HL-60 (cell line): ENCODE results near the gene SHF.

Experiments used
- DNase-seq, 2 experiments: peaks; one replicate each; pipeline ENCODE4 v3.0.0-alpha.2; 2010 to 2020; ENCODE audit warnings: low read depth in 1 of 2, low spot score in 1 of 2
- H3K27ac ChIP-seq: fragments of 250-450 bp; sonication (Bioruptor Pico); replicated peaks from 2 replicates; pipeline ENCODE4 v1.5.1; 2020; ENCODE audit warnings: mild to moderate bottlenecking, moderate library complexity
- H3K27me3 ChIP-seq: fragments of 250-450 bp; sonication (Bioruptor Pico); 2 replicates; pipeline ENCODE4 v1.5.1; 2021; ENCODE audit warnings: mild to moderate bottlenecking, moderate library complexity; ENCODE audit not compliant: insufficient read depth, poor library complexity, severe bottlenecking
- H3K4me3 ChIP-seq: replicated peaks from 2 replicates; pipeline ENCODE4 v1.5.1; 2011; ENCODE audit warnings: mild to moderate bottlenecking, control low read depth, low read length; ENCODE audit not compliant: insufficient read depth
- GABPA ChIP-seq: IDR thresholded peaks from 2 replicates; pipeline ENCODE4 v1.6.1; 2012; ENCODE audit warnings: low read depth
- POLR2AphosphoS5 ChIP-seq: IDR thresholded peaks from 2 replicates; pipeline ENCODE4 v1.6.1; 2012; ENCODE audit warnings: low read depth
- SPI1 ChIP-seq: IDR thresholded peaks from 2 replicates; pipeline ENCODE4 v1.6.1; 2012; ENCODE audit warnings: low read depth, mild to moderate bottlenecking, borderline replicate concordance
- TF ChIP-seq, protein P1 (sequence below): IDR thresholded peaks from one replicate; pipeline ENCODE4 v1.5.1; 2011; ENCODE audit warnings: low read length, control low read depth, inconsistent platforms; ENCODE audit not compliant: insufficient read depth
- TF ChIP-seq, protein P2 (sequence below): IDR thresholded peaks from 2 replicates; pipeline ENCODE4 v1.6.1; 2012; ENCODE audit warnings: low read depth; ENCODE audit not compliant: insufficient replicate concordance

SHF gene

DNA sequence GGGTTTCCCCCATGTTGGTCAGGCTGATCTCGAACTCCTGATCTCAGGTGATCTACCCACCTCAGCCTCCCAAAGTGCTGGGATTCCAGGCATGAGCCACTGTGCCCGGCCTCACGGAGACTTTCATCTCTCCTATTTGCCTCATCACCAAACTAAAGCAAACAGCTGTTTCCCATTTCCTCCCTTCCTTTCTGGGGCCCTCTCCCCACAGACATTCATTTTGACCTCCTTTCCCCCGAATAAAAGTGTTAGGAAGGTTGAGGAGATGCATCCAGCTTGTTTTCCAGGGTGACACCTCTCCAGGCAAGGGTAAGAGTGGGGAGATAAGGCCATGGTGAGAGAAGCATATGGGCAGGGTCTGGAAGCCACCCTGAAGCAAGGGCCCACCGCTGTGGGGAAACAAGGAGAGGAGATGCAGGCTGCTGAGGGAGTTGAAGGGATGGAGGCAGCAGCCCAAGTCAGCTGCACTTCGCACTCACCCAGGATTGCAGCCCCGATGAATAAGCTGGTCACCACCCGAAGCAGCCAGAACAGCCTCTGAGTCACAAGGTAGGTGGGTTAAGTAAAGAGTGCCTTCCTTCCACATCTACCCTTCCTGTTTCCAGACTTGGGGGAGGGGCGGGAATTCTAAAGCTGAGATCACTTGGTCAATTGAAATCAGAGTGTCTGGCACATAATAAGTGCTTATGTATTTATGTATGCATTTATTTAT is 65.9 kb downstream of the SHF start:
- H3K4me3 ChIP-seq = no peak overlapping the region
- TF ChIP-seq, protein P1, sequence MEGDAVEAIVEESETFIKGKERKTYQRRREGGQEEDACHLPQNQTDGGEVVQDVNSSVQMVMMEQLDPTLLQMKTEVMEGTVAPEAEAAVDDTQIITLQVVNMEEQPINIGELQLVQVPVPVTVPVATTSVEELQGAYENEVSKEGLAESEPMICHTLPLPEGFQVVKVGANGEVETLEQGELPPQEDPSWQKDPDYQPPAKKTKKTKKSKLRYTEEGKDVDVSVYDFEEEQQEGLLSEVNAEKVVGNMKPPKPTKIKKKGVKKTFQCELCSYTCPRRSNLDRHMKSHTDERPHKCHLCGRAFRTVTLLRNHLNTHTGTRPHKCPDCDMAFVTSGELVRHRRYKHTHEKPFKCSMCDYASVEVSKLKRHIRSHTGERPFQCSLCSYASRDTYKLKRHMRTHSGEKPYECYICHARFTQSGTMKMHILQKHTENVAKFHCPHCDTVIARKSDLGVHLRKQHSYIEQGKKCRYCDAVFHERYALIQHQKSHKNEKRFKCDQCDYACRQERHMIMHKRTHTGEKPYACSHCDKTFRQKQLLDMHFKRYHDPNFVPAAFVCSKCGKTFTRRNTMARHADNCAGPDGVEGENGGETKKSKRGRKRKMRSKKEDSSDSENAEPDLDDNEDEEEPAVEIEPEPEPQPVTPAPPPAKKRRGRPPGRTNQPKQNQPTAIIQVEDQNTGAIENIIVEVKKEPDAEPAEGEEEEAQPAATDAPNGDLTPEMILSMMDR = no peak
- TF ChIP-seq SPI1 = no peak
- TF ChIP-seq, protein P2, sequence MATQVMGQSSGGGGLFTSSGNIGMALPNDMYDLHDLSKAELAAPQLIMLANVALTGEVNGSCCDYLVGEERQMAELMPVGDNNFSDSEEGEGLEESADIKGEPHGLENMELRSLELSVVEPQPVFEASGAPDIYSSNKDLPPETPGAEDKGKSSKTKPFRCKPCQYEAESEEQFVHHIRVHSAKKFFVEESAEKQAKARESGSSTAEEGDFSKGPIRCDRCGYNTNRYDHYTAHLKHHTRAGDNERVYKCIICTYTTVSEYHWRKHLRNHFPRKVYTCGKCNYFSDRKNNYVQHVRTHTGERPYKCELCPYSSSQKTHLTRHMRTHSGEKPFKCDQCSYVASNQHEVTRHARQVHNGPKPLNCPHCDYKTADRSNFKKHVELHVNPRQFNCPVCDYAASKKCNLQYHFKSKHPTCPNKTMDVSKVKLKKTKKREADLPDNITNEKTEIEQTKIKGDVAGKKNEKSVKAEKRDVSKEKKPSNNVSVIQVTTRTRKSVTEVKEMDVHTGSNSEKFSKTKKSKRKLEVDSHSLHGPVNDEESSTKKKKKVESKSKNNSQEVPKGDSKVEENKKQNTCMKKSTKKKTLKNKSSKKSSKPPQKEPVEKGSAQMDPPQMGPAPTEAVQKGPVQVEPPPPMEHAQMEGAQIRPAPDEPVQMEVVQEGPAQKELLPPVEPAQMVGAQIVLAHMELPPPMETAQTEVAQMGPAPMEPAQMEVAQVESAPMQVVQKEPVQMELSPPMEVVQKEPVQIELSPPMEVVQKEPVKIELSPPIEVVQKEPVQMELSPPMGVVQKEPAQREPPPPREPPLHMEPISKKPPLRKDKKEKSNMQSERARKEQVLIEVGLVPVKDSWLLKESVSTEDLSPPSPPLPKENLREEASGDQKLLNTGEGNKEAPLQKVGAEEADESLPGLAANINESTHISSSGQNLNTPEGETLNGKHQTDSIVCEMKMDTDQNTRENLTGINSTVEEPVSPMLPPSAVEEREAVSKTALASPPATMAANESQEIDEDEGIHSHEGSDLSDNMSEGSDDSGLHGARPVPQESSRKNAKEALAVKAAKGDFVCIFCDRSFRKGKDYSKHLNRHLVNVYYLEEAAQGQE = no peak
- no peak for TF ChIP-seq POLR2AphosphoS5
- TF ChIP-seq GABPA = no peak
- peaks cover 29% of the 10 kb centered on the region for H3K27me3 ChIP-seq
- DNase-seq = no peak
- H3K27ac ChIP-seq = no peak overlapping the region

DNA sequence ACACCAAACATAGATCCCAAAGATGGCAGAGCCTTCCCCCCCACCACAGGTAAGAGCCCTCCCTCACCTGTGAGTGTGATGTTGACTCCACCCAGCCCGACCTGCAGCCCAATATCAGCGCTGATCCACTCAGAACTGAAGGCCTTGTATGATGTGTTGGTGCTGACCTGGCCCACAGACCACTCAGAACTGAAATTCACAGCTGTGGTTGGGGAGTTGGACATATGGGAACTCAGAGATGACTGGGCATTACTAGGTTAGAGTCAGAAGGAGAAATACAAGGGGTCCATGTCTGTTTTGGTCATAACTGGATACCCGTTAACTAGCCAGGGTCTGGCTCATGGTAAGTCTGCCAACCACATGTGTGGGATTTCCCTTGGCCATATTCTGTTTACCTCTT is 66.7 kb downstream of the SHF start:
- H3K27me3 ChIP-seq = peaks cover 36% of the 10 kb centered on the region
- no peak for DNase-seq
- TF ChIP-seq, protein P1 = no peak
- TF ChIP-seq SPI1 = no peak
- no peak for TF ChIP-seq GABPA
- no peak for TF ChIP-seq POLR2AphosphoS5
- TF ChIP-seq, protein P2 = no peak
- no peak overlapping the region for H3K27ac ChIP-seq
- no peak overlapping the region for H3K4me3 ChIP-seq

DNA sequence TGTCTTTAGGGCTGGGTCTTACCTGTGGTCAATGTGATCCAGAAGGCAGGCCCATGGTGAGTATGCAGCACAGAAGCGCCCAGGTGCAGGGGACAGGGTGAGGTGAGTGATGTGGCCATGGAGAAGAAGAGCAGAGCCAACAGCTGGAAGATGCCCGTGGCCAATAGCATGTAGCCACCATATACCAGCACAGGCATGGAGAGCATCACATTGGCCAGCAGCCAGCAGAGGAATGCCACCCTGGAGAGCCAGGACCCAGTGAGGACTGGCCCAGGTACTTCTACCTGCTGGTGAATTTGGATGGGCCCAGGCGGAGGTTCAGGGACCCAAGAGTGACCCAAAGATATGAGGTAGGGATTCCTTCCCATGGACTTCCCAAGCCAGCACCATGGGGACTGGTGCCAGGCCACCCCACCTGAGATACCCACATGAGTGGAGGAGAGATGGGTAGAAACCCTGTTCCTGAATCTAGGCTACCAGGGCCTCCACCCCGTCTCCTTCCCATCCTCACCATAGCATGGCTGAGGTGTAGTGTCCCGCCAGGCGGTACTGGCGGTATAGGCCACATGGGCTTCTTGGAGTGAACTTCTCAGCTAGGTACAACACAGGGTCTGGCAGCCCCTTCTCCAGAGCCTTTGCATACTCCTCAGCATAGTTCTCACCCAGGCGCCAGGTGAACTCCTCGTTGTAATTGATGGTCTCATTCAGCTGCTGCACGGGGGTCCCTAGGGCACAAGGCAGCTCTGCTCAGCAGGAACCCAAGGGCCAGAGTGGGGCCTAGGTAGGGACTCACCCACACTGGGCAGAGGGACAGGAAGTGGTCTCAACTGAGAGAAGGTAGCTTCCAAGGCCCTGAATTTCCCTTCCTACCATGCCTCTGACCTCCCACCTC is 67.4 kb downstream of the SHF start:
- H3K27me3 ChIP-seq = peaks cover 36% of the 10 kb centered on the region
- no peak for DNase-seq
- TF ChIP-seq, protein P2 = no peak
- TF ChIP-seq, protein P1 = no peak
- TF ChIP-seq POLR2AphosphoS5 = no peak
- TF ChIP-seq SPI1 = no peak
- no peak for TF ChIP-seq GABPA
- no peak overlapping the region for H3K4me3 ChIP-seq
- H3K27ac ChIP-seq = no peak overlapping the region
